ENCODE data around the gene NUDT15.
A peak's percentile ranks its signal among the peaks of the same experiment; 100 is the strongest.
"Not testable (repeated sequence)": the region's sequence is repeated elsewhere in the genome, so short reads cannot be mapped to it uniquely, and the experiment has no call there.

NUDT15 gene

DNA sequence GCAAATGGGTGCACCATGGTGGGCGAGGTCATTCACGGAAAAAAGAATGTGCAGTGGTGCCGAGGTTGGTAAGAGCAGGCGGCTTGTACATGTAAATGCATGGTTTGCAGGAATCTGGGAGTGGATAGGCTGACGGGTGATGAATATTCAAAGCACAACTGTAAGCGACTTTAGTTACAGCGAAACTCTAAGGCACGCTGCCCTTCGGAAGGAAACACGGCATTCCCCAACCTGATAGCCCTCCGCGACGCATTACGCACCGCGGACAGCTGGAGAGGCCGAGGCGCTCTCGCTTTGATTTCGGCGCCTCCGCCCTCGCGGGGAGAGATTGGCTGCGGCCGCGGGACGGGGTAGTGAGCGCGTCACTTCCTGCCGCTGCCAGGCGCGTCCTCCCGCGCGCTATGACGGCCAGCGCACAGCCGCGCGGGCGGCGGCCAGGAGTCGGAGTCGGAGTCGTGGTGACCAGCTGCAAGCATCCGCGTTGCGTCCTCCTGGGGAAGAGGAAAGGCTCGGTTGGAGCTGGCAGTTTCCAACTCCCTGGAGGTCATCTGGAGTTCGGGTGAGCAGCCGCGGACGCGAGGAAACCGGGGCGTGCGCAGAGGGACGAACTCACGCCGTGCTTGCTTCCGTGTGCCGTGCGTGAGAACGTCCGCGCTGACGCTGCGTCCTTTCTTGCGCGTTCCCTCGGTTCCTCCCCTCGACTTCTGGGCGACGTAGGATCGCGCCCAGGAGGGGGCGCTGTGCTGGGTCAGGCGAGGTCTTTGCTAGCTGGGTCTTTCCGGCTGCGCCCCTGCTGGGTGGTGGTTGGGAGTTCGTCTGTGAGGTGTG lies at the start of gene NUDT15:
TSS of gene NUDT15 (plus strand) at position 381 of the 828 bp plus-strand sequence. CDS start at position 402, 21 bp downstream.
- peak; percentile 74 for DNase-seq

DNA sequence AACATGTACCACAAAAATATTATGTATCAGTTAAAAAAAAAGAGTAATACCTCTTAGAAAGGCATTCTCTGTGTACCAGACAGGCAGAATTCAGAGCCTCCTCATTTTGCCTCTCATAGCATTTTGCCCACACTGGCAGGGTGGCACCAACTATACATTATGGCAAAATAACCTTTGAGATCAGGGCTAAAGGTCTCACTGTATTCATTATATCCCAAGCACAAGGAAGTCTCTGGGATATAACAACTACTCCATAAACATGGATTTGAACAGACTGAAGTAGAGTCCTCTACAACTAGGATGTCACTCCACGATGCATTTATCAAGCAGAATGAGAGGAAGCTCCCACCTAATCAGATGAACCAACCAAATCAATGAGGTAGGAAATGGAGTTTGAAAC lies 47.1 kb upstream of the NUDT15 start:
- no peak for DNase-seq

DNA sequence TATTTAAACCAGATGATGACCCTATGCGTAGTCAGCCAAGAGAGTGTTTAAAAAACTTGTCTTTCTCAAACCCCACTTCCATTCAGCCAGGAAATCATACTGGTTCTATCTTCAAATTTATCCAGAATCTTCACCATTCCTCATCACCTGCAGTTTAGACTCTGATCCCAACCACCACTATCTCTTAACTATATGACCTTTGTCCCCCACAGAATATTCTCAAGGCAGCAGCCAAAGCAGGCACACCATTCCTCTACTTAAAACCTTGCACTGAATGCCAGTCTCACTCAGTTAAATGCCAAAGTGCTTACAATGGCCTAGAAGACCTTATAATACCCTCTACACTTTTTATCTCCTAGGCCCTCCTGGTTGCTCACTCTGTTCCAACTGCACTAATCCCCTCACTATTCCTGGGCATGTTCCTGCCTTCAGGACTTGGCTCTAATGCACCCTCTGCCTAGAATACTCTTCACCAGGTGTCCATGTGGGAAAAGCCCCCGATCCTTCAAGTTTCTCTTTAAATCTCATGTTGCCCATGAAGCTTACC lies 46.5 kb upstream of the NUDT15 start:
- DNase-seq: no peak

DNA sequence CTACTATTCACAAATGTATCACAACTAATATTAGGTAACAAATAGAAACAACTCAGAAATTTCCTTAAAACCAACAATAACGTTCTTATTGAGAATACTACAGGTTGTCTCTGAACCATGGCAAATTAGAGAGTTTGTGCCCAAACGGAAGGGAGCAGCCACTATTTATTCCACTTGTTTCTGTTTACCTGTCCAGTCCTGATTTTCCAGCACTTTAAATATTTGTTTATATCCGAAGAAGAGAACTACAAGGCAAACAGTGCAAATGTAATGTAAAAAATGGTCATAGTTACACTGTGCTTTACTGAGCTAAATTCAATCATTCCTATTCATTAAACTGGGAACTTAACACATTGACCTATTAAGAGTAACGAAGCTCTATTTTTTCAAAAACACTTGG lies 45.7 kb upstream of the NUDT15 start:
- DNase-seq: no peak

DNA sequence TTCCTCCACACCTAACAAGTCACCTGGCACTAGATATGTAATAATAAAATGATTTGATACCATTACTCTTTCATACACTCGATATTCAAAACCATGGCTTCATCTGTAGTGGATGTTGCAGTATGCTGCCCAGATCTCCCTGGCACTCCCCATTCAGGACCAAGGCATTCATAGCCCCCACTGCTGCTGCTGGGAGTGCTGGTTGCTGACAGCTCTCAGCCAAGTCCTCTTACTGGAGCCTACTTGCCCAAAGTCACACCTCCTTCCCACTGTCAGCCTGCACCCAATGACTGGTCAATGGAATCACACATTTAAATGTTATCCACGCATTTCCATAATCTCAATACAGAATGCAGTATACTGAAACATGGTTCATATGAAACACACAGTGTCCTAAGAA lies 40.1 kb upstream of the NUDT15 start:
- no peak for DNase-seq

DNA sequence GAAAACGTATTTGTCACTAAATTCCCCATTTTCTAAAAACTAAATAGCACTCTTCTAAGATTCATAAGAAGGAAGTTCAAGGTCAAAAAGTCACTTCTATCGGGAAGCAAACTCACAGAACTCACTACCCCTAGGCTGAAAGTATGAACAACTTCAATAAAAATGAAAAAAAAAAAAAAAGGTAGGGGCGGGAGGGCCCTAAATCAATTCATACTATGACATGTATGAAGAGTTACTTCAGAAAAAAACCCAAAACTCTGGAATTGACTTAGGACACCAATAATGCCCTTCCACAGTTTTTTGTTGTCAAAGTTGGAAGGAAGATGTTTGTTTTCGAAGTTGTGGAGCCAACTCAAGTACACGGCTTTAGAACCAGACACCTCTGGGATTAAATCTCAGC lies 37.6 kb upstream of the NUDT15 start:
- DNase-seq: no peak

DNA sequence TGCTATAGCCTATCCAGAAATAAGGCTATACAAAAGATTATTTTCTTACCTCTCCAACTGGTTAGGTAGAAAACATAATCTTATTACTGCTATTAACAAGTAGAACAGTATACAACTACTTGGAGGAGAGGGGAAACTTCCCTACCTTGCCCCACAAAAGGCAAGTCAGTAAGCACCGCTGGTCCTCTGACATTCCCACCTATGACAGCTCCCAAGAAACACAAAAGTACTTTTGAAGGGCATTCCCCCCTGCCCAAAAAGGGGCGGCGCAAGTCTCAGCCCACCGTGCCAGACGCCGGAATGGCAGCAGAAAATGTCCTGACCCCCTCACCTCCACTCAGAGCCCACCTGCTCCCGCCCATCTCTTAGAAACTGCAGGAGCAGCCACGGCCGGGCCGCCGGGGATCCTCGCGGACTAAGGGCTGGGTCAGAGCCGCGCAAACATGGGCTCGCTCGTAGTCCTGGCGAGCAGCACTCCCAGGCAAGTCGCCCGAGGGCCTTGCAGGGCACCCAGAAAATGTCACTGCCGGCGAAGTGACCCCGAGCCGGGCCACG lies 36.9 kb upstream of the NUDT15 start:
- DNase-seq: no peak

DNA sequence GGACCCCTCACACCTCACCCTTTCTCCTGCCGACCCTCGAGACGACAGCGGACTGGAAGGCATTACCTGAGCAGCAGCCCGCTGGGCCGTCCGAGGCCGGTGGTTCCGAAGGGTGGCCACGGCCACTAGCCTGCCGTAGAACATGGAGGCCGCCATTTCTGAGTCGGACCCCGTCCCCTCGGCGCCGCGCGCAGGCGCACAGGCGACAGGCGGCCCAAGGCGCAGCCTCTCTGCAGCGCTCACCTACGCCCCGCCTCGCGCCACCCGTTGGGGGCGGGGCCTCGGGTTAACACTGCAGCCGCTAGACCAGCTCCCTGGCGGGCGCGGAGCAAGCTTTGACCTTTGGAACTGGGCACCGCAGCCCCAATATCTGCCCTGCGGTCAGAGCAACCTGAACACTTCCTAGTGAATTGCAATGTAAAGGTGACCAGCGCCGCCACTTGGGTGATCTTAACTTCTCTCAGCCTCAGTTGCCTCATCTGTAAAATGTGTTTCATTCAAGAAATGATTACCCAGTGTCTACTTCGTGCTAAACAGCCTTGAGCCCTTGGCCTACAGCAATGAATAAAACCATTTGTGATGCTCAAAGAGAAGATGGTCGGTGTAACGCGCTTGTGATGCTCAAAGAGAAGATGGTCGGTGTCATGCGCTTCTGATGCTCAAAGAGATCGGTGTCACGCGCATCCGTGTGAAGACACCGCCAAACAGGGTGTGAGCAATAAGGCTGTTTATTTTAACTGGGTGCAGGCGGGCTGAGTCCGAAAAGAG lies 36.2 kb upstream of the NUDT15 start, which contains the start of gene SUCLA2:
TSS of gene SUCLA2 (minus strand) at position 160 of the 768 bp plus-strand sequence. CDS start at position 156, 4 bp downstream.
- DNase-seq: peak; percentile 1

DNA sequence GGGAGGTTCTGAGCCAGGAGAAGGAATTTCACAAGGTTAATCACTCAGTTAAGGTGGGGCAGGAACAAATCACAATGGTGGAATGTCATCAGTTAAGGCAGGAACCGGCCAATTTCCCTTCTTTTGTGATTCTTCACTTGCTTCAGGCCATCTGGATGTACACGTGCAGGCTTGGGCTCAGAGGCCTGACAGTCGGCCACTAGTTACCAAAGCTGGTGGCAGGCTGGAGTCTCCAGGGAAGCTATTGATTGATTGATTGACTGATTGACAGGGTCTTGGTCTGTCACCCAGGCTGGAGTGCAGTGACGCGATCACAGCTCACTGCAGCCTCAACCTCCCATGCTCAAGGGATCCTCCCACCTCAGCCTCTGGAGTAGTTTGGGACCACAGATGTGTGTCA lies 35.5 kb upstream of the NUDT15 start:
- DNase-seq: not testable (repeated sequence)

DNA sequence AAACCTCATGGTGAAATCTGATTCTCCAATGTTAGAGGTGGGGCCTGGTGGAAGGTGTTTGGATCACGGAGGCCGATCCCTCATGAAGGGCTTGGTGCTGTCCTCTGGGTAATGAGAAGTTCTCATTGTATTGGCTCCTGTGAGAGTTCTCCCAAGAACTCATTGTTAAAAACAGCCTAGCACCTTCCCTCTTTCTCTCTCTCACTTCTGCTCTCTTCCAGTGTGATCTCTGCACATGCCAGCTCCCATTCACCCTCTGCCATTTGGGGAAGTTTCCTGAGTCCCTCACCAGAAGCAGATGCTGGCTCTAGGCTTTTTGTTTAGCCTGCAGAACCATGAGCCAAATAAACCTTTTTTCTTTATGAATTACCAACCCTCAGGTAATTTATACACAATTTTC lies 33.3 kb upstream of the NUDT15 start:
- DNase-seq: no peak

DNA sequence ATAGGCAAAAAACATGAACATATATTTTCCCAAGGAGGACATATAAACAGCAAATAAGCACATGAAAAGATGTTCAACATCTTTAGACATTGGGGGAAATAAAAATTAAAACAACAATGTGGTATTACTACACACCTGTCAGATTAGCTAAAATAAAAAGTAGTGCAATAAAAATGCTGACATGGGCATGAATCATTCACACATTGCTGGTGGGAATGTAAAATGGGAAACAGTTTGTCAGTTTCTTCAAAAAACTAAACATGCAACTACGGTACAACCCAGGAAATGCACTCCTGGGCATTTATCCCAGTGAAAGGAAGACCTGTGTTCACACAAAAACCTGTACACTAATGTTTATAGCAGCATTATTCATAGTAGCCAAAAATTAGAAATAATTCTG lies 31.1 kb upstream of the NUDT15 start:
- no peak for DNase-seq

DNA sequence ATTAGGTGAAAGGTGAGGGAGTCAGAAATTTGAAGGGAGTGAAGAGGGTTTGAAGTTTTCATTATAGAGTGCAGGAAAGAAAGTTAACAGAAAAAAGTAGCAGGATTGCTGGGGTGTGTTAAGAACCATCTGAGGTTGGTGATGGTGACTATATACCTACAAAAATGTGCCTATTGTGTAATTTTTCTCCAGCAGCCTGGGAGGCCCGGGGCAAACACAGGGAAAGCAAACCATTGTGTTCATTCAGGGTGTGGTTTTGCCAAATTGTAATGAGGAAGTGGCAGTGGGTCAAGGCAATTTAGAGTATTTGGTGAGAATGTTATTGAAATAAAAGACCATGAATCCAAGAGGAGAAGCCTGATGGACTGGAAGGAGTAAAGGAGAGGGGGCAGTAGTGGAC lies 28.2 kb upstream of the NUDT15 start:
- no peak for DNase-seq

DNA sequence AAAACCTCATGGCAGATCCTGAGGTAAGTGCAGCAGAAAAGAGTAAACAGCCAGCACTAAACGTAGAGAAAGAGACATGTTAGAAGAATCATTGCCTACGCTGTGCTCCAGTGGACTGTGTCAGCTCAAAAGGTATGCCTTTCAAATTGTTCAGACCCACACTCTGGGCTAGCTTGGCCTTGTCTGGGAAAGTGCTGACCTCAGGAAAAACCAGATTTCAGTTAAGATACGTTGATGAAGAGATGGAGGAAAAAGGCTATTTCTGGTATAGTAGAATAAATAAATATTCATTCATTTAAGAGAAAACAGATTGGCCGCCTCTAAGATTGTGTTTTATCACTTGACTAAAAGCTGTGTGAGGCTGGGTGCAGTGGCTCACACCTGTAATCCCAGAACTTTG lies 26.8 kb upstream of the NUDT15 start:
- no peak for DNase-seq

DNA sequence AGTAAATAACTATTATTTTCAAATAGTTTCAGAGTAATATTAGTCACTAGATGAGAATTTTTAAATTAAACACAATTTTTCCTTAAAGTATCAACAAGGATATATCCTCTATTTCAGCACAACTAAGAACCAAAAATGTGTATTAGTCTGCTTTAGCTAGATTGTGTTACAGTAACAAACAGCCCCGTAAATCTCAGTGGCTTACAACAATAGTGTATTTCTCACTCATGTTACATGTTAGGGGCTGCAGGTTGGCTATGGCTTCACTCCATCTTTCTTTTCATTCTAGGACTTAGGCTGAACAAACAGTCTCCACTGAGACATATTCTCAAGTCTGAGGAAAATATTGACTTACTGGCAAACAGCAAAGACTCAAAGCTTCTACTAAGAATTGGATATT lies 24.9 kb upstream of the NUDT15 start:
- DNase-seq: no peak

DNA sequence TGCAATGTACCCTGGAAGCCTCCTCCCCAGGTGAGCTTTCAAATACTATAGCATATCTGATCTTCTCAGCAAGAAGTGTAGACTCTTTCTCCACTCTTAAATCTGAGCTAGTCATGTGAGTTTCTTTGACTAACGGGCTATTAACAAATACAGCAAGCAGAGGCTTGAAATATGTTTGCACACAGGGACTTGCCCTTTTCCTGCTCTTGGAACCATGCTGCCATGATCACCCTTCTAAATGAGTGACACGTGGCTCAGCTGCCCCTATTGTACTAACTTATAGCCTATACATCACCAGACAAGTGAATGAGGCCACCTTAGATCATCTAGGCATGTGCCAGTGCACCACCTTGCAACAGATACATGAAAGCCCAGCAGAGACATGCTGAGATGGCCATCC lies 23.2 kb upstream of the NUDT15 start:
- no peak for DNase-seq

DNA sequence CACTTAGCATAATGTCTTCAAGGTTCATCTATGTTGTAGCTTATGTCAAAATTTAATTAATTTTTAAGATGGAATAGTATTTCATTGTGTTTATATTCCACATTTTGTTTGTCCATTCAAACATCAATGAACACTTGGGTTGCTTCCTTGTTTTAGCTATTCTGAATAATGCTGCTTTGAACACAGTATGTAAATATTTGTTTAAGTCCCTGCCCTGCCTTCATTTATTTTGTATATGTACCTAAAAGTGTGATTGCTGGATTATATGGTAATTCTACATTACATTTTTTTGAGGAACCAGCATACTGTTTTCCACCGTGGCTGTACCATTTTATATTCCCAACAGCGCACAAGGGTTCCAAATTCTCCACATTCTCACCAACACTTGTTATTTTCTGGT lies 18.9 kb upstream of the NUDT15 start:
- no peak for DNase-seq

DNA sequence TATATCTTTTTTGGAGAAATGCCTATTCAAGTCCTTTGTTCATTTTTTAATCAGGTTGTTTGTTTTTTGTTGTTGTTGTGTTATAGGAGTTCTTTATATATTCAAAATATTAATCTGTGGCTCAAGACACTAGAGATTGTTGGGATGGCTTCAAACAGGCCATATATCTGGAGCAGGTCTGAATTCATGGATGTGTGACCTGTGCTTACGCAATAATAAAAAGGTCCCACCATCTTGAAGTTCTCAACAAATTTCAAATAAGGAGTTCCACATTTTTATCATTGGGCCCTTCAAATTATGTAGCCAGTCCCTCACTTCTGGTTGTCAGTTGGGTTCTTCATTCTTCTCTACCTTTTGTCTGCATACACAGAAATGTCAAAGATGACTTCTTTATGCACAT lies 17.7 kb upstream of the NUDT15 start:
- no peak for DNase-seq

DNA sequence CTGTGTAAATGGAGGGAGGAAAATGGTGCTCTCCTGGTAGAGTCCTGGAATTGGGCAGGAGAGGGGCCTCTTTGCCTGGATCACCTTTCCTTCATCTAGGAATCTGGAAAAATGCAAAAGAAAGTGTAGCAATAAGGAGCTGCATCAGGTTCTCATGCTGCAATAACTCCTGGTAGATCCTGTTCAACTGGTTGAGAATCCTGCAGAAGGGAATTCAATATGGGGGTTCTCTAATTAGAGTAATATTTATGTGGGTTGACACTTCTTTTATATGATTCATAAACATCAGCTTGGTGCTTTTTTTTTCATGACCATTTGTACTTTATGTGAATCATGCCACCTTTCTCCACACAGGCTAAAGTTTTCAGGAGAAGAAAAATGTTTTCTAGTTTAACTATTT lies 9.5 kb upstream of the NUDT15 start:
- no peak for DNase-seq

DNA sequence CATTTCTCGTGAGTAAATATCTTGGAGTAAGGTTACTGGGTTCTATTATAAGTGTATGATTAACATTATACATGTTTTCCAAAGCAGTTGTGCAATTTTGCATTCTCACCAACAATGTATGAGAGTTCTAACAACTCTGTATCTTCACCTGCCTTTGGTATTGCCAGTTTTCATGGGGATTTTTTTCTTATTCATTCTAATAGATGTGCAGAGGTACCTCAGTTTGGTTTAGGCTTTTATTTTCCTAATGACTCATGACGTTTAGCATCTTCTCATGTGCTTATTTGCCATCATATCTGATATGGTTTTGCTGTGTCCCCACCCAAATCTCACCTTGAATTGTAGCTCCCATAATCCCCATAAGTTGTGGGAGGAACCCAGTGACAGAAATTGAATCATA lies 7.7 kb upstream of the NUDT15 start:
- no peak for DNase-seq

DNA sequence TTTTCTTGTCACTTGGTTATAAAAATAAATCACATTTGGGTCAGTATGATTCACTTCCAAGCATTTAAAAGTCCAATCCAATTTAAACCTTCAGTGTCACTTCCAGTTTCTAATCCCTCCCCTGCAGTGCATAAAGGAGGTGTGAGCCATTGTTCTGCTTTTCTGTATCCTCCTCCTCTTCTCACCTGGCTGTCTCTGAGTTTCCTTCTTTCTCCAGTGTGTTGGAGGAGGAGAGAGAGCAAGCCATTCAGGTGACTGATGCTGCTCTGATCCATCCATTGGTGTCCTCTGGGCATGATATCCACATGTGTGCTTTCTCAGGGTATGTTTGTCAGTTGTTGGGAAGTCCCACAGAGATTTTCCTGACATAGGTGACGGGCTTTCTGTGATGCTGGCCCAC lies 1.2 kb downstream of the NUDT15 start:
- DNase-seq: no peak

DNA sequence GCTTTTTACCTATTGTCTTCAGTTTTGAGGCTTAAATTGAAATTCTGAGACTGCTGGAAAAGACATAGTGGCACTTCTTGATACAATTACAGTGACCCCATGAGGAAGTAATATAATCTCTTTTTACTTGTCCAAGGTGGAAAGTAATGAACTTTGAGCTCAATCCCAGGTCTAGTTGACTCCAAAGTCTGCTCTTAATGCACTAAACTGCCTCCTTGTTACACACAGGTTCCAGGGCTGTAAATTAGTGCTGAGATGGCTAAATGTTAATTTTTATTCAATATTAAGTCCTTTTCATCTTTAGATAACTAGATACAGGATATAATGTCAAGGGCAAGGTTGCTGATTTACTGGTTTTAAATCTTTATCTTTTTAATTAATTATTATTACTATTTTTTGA lies 2.5 kb downstream of the NUDT15 start:
- no peak for DNase-seq

DNA sequence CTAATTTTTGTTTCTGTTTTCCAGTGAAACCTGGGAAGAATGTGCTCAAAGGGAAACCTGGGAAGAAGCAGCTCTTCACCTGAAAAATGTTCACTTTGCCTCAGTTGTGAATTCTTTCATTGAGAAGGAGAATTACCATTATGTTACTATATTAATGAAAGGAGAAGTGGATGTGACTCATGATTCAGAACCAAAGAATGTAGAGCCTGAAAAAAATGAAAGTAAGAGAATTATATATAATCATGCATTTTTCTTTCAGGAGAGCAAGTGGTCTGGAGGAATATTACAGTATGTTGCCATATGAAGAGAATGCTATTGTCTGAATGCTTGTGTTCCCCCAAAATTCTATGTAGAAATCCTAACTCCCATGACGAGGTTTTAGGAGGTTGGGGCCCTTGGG lies 3.4 kb downstream of the NUDT15 start:
- no peak for DNase-seq

DNA sequence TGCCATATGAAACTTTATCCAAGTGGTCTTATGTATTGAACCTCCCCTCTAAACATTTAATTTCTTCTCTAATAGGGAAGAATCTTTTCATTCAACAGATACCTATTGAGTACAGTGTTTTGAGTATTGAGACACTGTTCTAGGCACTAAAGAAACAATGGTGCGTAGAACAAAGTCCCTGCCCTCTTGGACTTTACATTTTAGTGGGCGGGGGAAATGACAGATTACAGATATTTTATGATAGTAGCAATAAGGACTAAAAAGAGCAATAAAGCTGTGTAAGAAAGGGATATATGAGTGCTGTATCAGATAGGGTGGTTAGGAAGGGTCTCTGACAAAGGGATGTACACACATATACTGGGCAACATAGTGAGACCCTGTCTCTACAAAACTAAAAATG lies 5.4 kb downstream of the NUDT15 start:
- DNase-seq: no peak

Data from NCI-H524 treated with DMSO at 0.1 percent for 48 hours (cell line).